DND-41 (cell line): ENCODE measurements around the gene TTC13.
A peak's percentile ranks its signal among the peaks of the same experiment; 100 is the strongest.

ENCODE experiments used
- ATAC-seq: fragments of 200-7000 bp; cut with Tn5 transposase; 3 replicates; pipeline ENCODE4 v1.9.1; 2021; ENCODE audit warnings: low read depth; ENCODE audit not compliant: insufficient read depth
- DNase-seq: peaks from one replicate; pipeline ENCODE4 v3.0.0-alpha.2; 2020
- H2AFZ ChIP-seq: 2 replicates; pipeline ENCODE4 v1.6.0; 2012; ENCODE audit warnings: low read depth, low read length
- H3K27ac ChIP-seq: 2 replicates; pipeline ENCODE4 v1.5.1; 2012; ENCODE audit warnings: low read length, inconsistent platforms
- H3K27me3 ChIP-seq: fragments of 200-600 bp; sonication (generic); 2 replicates; pipeline ENCODE4 v1.6.0; 2012; ENCODE audit warnings: low read length, mild to moderate bottlenecking, inconsistent platforms; ENCODE audit not compliant: insufficient read depth, poor library complexity
- H3K36me3 ChIP-seq: 2 replicates; pipeline ENCODE4 v1.5.1; 2012; ENCODE audit warnings: low read length, inconsistent platforms; ENCODE audit not compliant: insufficient read depth
- H3K4me1 ChIP-seq: 2 replicates; pipeline ENCODE4 v1.5.1; 2012; ENCODE audit warnings: mild to moderate bottlenecking, low read length; ENCODE audit not compliant: insufficient read depth
- H3K4me2 ChIP-seq: 2 replicates; pipeline ENCODE4 v1.6.0; 2012; ENCODE audit warnings: mild to moderate bottlenecking, moderate library complexity, low read length, inconsistent platforms; ENCODE audit not compliant: insufficient read depth
- H3K4me3 ChIP-seq, 2 experiments: fragments of 200-600 bp in 1 of 2; shearing (Covaris generic) in 1 of 2; 2 replicates each; pipeline ENCODE4 v1.5.1; 2012 to 2016; ENCODE audit warnings: inconsistent platforms in 2 of 2, low read length in 2 of 2, mild to moderate bottlenecking in 2 of 2, low read depth in 1 of 2, moderate library complexity in 1 of 2
- H3K79me2 ChIP-seq: 2 replicates; pipeline ENCODE4 v1.6.0; 2012; ENCODE audit warnings: low read length, inconsistent platforms; ENCODE audit not compliant: insufficient read depth
- H3K9ac ChIP-seq: 2 replicates; pipeline ENCODE4 v1.6.0; 2012; ENCODE audit warnings: low read depth, mild to moderate bottlenecking, inconsistent platforms, low read length, moderate library complexity
- H3K9me3 ChIP-seq: 2 replicates; pipeline ENCODE4 v1.5.1; 2012; ENCODE audit warnings: low read length, moderate library complexity, mild to moderate bottlenecking, inconsistent platforms; ENCODE audit not compliant: insufficient read depth, severe bottlenecking
- H4K20me1 ChIP-seq: 2 replicates; pipeline ENCODE4 v1.6.0; 2012; ENCODE audit warnings: low read length; ENCODE audit not compliant: insufficient read depth
- CTCF ChIP-seq: IDR thresholded peaks from 2 replicates; pipeline ENCODE4 v1.5.1; 2012; ENCODE audit warnings: borderline replicate concordance, low read length, moderate library complexity, mild to moderate bottlenecking; ENCODE audit not compliant: poor library complexity, severe bottlenecking; ENCODE audit errors: extremely low read depth
- EZH2 ChIP-seq: IDR thresholded peaks from 3 replicates; pipeline ENCODE4 v1.6.1; 2012; ENCODE audit warnings: borderline replicate concordance, low read depth, mild to moderate bottlenecking, moderate library complexity, low read length, inconsistent platforms; ENCODE audit not compliant: severe bottlenecking

TTC13 gene

GRCh38 chr1:230919207-230919606 is 59.5 kb downstream of the TTC13 start:
- Histone ChIP-seq H3K36me3 (peaks cover 56% of the 10 kb centered on the region), H3K9me3 (no peaks in the 10 kb centered on the region), H2AFZ (no peak overlapping the region), H3K4me3 (no peak overlapping the region), H3K27ac (no peak overlapping the region), H4K20me1 (no peaks in the 10 kb centered on the region; the same call in 1 of the 2 replicates), H3K9ac (no peak overlapping the region), H3K27me3 (no peaks in the 10 kb centered on the region), H3K4me1 (no peaks in the 10 kb centered on the region), H3K79me2 (no peaks in the 10 kb centered on the region), H3K4me2 (no peak overlapping the region)
- TF ChIP-seq EZH2 (no peak), CTCF (no peak)
- no peak for ATAC-seq
- DNase-seq = no peak

GRCh38 chr1:230917284-230918135 is 61.2 kb downstream of the TTC13 start:
- no peak overlapping the region for H3K27ac ChIP-seq
- TF ChIP-seq EZH2 = no peak
- peak; percentile 84 for TF ChIP-seq CTCF
- ATAC-seq = peak; percentile 77
- H3K36me3 ChIP-seq = peaks cover 55% of the 10 kb centered on the region
- H3K27me3 ChIP-seq = no peaks in the 10 kb centered on the region
- no peak overlapping the region for H3K9ac ChIP-seq
- no peak overlapping the region for H3K4me3 ChIP-seq
- DNase-seq = peak; percentile 62
- H3K4me2 ChIP-seq = no peak overlapping the region
- H3K79me2 ChIP-seq = no peaks in the 10 kb centered on the region
- no peaks in the 10 kb centered on the region for H3K9me3 ChIP-seq
- no peak overlapping the region for H2AFZ ChIP-seq
- no peaks in the 10 kb centered on the region; the same call in 1 of the 2 replicates for H4K20me1 ChIP-seq
- no peaks in the 10 kb centered on the region for H3K4me1 ChIP-seq

GRCh38 chr1:230916587-230917283 is 61.9 kb downstream of the TTC13 start:
- Histone ChIP-seq H3K36me3 (peaks cover 52% of the 10 kb centered on the region), H3K9ac (no peak overlapping the region), H3K27me3 (no peaks in the 10 kb centered on the region), H4K20me1 (no peaks in the 10 kb centered on the region; the same call in 1 of the 2 replicates), H3K27ac (no peak overlapping the region), H3K79me2 (no peaks in the 10 kb centered on the region), H3K4me3 (no peak overlapping the region), H3K4me2 (no peak overlapping the region), H3K9me3 (no peaks in the 10 kb centered on the region), H3K4me1 (no peaks in the 10 kb centered on the region), H2AFZ (no peak overlapping the region)
- ATAC-seq (0 out of 3 replicates have a peak, but pooled peaks have one; percentile 12), DNase-seq (no peak)
- TF ChIP-seq CTCF = no peak
- no peak for TF ChIP-seq EZH2
